HG02885 (cell line): Measurements from ENCODE around the gene ETV6.

Experiments used
- ATAC-seq: cut with Tn5 transposase; IDR thresholded peaks from one replicate; pipeline ENCODE4 v1.9.1; 2021; ENCODE audit warnings: mild to moderate bottlenecking; ENCODE audit not compliant: unreplicated experiment, poor library complexity

The ETV6 gene

DNA sequence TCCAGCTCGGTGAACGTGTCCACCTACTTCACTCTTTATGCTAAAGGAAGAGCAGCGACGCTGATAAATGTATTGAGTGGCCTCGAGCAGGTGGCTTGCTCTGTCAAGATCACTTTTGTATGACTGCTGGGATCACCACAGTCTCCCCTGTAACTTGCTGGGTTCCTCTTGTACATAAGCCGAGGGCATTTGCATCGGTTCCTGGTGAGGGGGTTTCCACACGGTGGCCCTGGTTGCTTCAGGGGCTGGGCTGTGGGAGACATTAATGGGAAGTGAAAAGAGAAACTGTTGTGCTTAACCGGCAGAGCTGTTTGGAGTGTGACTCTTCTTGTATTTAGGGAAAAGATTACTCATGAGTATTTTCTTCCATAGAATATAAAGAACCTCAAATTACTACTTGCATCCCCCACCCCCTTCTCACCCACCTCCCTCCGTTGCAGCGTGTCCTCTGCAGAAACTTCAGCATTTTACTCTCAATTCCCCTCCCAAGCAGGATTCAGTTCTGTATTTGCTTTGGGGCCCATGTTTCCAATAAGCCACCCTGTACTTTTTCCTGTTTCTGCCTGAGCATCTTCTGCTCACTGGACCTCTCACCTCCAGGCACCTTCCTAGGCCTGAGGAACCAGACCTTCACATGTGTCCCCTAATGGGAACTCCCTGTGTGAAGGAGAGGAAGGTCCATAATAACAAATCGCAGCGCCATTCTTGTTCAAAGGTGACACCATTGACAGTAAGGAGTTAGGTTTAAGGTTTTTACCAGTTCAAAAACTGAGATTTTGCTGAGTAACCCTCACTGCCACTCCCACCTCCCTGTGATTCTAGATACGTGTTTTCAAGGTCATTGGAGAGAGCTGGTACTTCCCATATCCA, 187.0 kb downstream of the ETV6 start:
- ATAC-seq = peak; percentile 90

DNA sequence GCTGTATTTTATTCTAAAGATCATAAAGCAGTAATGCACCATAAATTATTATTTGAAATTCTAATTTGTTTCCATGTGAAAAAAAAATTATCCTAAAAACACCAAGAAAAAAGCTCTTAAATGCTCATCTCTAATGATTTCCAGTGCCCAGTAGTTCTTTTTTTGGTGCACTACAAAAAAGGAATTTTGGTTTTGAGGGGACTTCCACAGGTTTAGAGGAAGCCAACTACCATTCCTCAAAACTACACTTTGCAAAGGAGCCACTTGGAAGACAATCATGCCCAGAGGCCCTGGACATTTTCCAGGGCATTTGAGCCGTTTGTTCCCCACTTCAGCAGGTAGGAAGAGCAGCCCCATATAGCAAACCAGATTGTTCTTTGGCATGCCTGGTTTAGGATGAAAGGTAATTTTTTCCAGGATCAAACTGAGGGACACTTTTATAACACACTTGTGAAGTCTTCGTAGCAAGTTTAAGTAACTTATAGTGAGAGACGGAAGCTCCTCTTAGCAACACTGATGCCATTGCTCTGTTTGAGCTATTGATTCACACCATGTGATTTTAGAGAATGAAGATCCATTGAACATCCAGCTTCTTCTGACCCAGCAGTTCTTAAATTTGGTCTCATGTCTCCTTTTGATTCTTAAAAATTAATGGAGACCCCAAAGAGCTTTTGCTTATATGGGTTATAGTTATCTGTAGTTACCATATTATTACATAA, 187.9 kb downstream of the ETV6 start:
- no peak for ATAC-seq

DNA sequence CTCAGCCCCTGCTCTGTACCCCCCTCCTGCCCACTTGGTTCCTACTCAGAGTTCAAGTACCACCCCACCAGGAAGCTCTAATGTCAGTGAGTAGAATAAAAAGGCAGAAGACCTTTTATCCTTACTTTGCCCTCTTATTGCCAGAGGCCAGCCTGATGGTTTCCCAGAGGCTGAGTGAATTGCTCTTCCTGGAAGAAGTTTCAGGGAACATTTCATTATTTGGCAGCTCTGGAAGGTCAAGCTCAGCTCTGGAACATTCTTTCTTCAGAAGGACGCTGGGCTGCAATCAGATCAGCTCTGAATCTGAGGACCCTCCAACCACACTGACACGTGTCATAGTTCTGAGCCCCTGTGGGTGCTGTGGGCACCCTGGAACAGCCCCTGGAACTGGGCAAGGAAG, 188.9 kb downstream of the ETV6 start:
- no peak for ATAC-seq

DNA sequence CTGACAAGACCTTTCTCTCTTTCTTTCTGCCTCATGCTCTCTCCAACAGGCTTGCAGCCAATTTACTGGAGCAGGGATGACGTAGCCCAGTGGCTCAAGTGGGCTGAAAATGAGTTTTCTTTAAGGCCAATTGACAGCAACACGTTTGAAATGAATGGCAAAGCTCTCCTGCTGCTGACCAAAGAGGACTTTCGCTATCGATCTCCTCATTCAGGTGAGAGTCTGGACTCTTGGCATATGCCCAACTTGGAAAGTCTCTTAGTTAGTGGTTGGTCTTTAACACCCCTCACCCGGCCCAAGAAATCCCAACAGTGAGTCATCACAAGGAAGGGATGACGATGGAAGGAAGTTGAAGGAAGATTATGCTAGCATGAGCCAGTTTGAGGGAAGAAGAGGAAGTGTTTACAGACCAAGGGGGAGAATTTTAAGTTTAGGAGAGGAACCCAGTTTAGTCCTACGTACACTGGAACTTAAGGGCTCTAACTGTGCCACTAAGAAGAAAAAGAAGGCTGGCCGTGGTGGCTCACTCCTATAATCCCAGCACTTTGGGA, 189.7 kb downstream of the ETV6 start:
- ATAC-seq = no peak

DNA sequence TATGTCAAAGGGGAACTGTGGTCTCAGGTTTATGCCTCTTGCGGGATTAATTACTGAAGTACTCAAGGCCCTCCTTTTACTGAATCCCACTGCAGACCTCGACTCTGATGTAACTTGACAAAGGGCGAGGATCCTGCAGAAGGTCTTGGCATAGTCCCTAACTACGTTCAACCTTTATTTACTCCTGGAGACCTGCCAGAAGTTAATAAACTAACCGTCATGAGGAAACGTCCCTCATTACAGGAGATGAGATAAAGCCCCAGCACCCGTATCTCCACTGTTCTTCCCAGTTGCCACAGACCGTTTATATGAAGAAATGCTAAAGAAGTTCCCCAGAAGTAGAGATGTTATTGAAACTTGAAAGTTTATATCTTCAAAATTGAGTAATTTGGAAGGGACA, 190.9 kb downstream of the ETV6 start:
- no peak for ATAC-seq

DNA sequence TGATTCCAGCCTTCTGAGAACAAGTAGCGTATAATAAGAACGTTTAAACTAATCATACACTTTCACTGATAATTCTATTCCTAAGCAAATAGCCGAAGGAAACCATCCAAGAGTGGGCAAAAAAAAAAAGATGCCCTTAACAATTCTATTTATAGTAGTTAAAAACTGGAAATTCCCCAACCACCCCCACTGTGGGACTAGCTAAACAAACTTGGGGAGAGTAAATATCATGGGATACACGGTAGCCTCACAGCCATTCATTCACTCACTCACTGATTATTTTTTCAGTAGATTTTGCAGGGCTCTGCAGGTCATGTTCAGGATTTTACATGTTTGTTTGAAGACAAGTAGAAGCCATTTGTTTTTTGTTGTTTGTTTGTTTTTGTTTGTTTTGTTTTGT, 197.0 kb downstream of the ETV6 start:
- ATAC-seq = no peak

DNA sequence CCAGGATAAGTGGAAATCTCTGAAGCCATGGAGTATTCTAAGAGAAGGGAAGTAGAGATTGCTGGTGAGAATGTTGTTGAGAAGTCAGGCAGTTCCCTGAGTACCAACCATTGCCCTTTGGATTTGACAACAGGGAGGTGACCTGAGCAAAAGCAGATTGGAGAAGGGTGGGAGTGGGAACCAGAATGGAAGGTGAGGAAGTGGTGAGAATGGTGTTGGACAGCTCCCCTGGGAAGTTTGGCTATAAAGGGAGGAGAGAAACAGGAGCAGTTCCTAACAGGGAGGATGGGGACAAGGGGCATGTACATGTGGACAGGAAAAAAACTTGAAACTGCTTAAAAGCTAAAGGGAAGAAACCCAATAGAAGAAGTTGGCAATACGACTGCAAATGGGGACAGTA, 198.1 kb downstream of the ETV6 start:
- ATAC-seq = no peak

DNA sequence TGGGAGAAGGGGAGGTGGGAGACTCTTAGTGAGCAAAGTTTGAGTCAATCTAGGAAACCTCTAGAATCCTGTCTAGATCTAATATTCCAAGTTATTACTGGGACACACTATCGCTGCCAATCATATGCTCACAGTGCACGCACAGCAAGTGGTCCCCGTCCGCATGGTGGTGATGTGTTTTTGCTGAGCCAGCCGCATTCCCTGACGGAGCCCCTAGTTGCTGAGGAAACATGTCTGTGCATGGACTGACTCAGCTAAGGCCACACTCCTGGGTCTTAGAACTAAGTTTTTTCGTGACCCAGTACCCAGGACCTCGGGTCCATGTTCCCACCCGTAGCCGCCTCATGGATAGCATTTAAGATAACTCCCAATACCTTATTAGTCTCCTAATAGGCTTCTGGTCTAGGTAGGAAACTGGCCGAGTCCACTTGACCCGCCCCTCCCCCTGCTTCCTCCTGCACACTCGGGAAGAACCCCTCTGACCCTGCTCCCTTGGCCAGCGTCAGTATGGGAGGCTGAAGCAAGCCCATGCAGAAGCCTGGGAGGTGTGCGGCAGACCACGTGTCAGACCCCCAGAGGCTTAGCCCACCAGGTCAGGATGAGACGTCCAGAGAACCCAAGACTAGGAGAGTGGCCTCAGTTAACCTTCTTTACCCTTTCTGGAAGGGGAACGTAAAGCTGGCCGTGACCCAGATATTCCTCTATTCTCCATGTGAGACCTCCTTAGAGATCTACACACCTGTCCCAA, 200.5 kb downstream of the ETV6 start:
- no peak for ATAC-seq

DNA sequence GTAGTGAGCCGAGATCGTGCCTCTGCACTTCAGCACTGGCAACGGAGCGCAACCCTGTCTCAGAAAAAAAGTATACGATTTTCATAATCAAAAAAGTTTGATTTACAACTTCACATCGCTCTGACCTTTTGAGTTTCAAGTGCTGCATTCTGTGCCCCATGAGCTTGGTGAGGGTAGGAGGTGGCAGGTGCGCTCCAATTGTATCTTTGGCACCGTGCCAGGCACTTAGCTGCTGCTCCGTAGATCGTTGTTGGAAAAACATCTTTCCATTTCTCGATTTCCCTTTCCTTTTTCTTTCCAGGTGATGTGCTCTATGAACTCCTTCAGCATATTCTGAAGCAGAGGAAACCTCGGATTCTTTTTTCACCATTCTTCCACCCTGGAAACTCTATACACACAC, 203.7 kb downstream of the ETV6 start:
- no peak for ATAC-seq

DNA sequence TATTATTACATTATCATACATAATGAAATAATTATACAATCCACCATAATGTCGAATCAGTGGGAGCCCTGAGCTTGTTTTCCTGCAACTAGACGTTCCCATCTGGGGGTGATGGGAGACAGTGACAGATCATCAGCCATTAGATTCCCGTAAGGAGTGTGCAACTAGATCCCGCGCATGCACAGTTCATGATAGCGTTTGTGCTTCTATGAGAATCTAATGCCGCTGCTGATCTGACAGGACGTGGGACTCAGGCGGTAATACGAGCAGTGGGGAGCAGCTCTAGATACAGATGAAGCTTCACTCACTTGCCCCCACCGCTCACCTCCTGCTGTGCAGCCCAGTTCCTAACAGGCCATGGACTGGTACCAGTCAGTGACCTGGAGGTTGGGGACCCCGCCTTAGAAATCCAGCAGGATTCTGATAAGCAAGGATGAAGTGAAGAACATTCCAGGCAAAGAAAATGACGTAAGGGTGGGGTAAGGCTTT, 204.6 kb downstream of the ETV6 start:
- ATAC-seq = no peak

DNA sequence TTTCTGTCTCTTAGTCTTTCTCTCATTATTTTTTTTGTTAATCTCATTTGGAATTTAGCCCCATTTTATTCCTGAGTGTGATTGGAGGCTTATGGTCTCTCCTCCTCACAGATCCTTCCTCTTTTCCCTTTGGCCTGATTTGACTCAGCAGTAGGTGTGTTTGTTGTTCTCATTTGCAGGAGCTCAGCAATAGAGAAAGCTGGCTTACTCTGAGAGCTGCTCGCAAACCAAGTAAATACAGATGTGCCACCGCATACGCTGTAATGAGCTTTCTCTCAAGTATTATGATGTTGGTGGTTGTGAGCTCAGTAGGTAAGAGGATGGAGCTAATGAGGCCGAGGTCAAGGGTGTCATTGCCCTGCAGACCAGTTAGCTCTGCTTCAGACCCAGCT, 206.5 kb downstream of the ETV6 start:
- peak; percentile 39 for ATAC-seq

DNA sequence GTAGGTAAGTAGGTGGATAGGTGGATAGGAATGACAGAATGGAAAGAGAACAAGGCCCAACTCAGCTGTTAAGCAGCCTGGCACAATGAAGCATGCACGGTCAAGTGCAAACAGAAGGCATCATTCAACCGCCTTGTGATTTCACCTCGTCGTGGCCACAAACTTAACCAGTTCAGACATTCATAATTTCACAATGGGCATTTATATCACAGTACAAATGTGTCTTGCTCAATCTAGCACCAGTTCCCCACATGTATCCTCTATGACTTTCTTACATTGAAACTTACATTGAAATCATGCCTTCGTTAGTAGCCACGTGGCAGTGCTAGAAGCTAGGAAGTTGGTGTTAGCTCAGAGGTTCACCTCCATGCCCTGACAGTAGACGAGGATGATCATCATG, 207.5 kb downstream of the ETV6 start:
- no peak for ATAC-seq

DNA sequence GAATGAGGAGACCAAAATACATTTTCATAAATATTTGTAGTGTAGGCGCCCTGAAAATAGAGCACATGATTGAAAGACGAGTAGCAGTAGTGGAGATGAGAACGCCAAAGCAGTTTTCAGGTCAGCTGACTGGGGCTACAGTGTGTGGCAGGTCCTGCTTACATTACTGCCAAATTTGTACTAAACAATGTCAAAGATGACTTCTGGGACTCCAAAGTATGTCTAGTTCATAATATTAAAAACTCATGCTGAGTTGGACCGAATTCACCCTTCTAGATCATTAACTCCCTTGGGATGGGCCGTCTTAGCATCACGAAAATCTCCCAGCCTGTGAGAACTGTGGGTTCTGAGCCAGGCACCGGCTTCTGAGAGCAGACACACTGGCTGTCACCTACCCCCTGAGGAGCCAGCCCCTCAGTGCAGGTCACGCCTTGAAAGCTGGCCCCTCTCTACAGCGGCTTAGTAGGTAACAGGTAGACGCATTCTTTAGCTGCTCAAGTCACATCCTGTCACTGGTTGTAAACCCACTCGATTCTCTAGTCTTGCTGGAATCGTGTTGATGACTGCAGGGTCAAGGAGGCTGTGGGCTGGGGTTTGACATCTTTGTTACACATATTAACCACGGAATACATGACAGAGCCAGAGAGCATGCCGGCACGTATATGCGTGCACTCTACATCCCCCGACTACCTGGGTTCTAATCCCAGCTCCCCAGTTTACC, 210.4 kb downstream of the ETV6 start:
- ATAC-seq = no peak

DNA sequence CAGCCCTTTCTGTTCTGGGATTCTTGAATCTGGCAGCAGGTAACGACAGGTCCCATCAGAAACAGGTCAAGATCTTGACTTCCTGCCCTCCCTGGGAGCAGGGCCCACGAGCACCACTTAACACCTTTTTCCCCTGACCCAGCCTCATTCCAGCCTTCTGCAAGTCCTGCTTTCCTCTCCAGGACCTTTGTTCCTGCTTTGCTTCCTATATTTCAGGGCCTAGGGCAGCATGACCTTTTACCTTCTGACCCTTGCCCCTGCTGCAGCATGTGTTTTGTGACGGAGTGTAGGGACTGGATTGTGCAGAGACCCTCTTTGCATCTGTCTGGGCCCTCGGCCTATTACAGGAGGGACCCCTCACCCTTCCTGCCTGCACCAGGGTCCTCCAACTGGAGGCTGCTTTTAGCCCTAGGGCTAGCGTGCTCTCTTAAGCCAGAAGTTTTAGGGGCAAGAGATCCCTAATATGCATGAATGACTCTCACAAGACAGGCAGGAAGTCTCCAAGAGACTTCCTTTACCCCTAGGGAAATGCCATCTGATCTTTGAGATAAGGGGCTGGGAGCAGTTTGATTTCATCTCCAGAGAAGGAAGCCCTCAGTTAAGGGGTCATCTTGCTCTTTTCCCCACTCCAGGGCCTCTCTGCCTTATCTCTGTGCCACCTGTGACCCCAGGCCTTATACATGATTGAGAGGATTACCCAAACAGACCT, 211.8 kb downstream of the ETV6 start:
- ATAC-seq = no peak

DNA sequence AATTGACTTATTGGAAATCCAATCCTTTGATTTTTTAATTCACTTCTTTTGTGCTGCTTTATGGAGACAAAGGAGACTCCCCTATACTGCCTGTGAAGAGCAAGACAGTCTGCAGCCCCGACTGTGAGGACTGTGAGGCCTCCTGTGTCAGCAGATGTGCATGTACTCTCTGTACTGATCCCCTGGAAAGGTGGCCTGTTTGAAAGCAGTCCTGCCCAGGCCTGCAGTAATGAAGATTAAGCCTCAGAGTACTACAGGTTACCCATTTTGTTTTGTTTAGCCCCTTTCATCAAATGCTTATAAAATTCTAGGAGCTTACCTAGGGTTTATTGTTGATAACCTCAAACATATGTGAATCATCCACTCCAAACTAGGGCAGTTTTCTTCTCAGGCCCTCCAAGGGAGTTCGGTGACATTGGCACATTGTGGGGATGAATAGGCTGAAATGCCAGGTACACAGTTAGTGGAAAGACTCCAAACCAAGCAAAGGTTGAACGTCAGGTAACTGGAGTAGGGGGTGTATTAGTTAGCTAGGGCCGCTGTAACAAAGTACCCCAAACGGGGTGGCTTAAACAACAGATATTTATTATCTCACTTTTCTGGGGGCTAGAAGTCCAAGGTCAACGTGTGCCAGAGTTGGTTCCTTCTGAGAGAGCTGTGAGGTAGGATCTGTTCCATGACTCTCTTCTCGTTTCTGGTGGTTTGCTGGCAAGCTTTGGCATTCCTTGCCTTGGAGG, 212.6 kb downstream of the ETV6 start:
- no peak for ATAC-seq

DNA sequence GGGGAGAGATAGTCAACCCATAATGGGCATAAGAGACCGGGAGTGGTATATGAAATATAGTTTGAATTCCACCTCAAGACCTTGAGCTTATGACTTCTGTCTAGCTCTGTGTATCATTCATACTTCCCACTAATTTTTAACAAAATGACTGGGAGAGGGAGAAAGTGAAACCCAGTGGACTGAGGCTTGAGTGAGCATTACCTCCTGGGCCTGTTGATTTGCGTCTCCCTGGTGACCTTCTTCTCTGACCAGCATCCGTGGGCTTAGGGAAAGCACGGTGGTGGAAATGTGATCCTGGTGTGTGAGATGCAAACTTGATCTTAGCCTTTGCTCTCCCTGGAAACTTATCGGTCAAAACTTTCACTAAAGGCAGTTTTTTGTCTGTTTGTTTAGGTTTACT, 213.3 kb downstream of the ETV6 start:
- peak; percentile 47 for ATAC-seq

DNA sequence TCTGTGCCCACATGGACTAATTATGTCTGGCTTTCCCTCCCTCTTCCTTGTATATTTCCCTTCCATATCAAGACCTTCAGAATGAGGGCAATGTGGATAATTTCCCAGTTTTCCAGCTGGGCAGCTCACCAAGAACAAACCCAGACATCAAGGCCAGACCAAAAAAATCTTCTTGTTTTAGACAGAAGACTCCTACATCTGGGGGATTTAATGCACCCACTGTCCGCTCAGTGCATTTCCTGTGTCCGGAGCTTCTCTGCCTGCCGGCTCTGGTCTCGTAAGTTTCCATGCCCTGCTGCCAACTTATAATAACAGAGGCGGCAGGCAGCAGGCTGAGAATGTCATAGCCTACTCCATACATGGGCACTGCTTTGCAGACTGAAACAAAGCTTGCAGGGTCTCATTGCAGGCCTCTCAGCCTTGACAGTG, 214.0 kb downstream of the ETV6 start:
- ATAC-seq = no peak

DNA sequence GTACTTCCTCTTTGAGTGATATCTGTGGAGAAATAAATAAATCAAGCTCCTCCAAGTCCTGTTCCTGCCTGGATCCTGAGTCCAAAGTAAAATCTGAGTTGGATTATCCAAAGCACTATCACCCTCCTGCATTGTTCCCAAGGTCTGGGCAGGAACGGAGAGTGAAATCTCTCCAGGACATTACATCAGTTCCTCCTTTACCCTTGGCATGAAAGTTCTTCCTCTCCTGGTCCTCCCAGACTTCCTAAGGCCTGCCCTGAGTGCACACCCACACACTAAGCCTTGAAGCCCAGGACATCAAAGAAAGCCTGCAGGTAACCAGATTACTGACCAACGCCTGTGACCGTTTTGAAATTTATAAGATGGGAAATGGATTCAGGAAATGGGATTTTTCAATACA, 214.5 kb downstream of the ETV6 start:
- ATAC-seq = no peak

DNA sequence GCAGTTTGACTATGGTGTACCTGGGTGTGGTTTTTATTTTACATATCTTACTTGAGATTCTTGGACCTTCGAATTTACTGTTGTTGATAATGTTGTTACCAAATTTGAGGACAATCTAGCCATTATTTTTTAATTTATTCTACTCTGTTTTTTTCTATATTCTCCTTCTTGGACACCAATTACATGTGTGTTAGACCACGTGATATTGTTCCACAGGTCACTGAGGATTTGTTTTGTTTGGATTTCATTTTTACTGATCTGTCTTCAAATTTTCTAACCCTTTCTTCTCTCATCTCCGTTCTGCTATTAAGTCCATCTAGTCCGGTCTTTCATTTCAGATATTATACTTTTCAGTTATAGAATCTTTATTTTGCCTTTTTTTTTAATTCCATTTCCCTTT, 216.3 kb downstream of the ETV6 start:
- ATAC-seq = no peak
